Erythroblast (primary cell): ENCODE data around the gene ATAT1.
"Not testable (repeated sequence)": the region's sequence is repeated elsewhere in the genome, so short reads cannot be mapped to it uniquely, and the experiment has no call there.

Source experiments
- DNase-seq, 2 experiments: peaks; one replicate each; lab custom pipeline; 2025; lab: John Stamatoyannopoulos, UW
- GATA1 ChIP-seq: IDR thresholded peaks from 2 replicates; pipeline ENCODE4 v1.6.1; 2011; ENCODE audit warnings: low read depth, mild to moderate bottlenecking, control low read depth, low read length, moderate library complexity
- POLR2A ChIP-seq: IDR thresholded peaks from 2 replicates; pipeline ENCODE4 v1.6.1; 2011; ENCODE audit warnings: mild to moderate bottlenecking, low read length

Gene ATAT1

GRCh38 chr6:30651143-30651542 is 24.5 kb downstream of the ATAT1 start:
- TF ChIP-seq GATA1 (no peak), POLR2A (no peak)
- DNase-seq = no peak

GRCh38 chr6:30654798-30655742 is 28.4 kb downstream of the ATAT1 start:
- no peak for TF ChIP-seq GATA1
- TF ChIP-seq POLR2A = no peak
- no peak for DNase-seq

- DNase-seq = no peak
- TF ChIP-seq POLR2A (no peak), GATA1 (no peak)
Measured at GRCh38 chr6:30655743-30656094, 29.0 kb downstream of the ATAT1 start.

DNA sequence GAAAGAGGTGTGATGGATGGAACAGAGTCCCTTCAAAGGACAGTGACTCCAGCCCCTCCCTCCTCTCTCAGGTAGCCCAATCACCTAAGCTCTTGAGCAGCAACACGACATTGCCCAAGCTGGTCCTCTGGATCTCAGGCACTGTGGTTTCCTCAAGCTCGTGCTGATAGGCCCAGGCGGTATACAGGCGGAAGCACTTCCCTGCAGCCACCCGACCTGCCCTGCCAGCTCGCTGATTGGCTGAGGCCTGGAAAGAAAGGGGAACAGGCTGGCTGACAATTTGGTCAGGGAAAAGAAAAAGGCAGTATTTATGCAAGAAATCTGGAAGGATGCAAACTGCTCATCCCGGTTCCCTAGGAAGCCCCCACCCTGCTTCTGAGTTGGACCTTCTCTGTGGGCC is 29.8 kb downstream of the ATAT1 start:
- no peak for TF ChIP-seq GATA1
- no peak for TF ChIP-seq POLR2A
- DNase-seq = no peak

DNA sequence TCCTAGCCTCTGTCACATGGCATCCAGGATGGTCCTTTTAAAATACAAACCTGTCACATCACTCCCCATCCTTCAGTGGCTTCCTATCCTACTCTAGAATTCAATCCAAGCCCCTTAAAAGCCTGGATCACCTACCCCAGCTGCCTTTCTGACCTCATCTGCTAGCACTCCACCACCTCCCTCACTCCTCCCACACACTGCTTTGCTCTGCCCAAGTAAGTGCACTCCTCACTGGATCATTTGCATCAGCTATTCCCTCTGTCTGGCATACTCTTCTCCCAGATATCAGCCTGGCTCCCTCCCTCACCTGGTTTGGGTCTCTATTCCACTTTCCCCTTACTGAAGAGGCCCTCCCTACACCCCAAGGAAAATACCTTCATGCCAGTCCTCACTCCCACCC is 30.8 kb downstream of the ATAT1 start:
- DNase-seq = no peak
- TF ChIP-seq GATA1 = no peak
- no peak for TF ChIP-seq POLR2A

DNA sequence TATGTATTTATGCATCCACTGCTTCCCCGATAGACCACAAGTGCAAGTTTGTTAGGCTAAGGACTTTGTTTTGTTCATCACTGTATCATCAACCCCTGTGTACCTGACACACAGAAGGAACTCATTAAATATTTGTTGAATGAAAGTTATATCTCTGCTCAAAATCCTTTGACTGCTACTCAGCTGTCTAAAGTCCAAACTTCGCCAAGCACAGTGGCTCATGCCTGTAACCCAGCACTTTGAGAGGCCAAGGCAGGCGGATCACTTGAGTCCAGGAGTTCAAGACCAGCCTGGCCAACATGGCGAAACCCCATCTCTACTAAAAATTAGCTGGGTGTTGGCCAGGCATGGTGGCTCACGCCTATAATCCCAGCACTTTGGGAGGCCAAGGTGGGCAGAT is 31.2 kb downstream of the ATAT1 start:
- DNase-seq = not testable (repeated sequence)

DNA sequence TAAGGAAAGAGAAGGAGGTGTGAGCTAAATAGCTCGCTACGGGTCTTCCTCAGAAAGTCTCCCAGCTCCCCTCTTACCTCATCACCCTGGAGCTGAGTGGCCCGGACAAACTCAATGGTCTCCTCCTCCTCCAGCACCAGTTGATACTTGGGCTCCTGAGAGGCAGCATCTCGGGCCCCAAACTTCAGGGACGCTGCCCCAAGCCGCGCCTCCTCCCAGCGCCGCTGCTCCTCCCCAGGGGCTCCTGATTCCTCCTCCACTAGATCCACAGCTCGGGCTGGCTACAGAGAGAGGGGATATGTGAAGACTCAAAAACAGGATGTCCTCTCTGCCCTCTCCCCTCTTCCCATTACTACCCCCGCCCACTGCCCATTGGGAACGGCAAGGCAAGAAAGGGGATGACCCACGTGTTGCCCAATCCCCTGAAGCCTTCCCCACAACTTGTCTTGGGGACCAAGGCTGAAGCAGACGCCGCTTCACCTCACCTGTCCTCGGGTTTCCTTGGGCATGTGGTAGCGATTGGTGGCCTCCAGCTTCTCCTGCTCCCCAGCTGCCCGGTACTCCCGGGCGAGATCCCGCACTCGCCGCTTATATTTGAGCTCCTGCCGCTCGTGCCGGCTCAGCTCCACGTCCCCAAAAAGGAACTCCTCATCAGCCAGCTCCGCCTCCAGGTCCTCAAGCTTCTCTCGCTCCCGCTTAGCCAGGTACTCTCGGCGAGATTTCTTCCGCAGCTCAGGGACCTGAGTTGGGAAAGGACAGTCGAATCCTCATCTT is 38.5 kb downstream of the ATAT1 start:
- no peak for DNase-seq
- no peak for TF ChIP-seq POLR2A
- TF ChIP-seq GATA1 = no peak

DNA sequence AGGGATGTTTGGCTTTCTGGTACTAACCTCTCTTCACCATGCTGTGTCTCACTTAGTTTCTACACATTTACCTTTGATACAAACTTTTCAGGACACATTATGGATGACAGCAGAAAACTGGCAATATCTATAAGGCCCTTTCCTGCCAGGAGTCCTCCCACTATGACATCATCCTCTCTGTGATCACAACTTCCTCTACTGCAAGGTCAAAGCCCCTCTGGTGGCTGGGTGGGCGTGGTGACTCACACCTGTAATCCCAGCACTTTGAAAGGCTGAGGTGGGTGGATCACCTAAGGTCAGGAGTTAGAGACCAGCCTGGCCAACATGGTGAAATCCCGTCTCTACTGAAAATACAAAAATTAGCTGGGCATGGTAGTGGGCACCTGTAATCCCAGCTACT is 39.6 kb downstream of the ATAT1 start:
- DNase-seq = not testable (repeated sequence)

- no peak for DNase-seq
- TF ChIP-seq GATA1 = no peak
- TF ChIP-seq POLR2A = no peak
Measured at GRCh38 chr6:30670760-30671527, 44.3 kb downstream of the ATAT1 start.

DNA sequence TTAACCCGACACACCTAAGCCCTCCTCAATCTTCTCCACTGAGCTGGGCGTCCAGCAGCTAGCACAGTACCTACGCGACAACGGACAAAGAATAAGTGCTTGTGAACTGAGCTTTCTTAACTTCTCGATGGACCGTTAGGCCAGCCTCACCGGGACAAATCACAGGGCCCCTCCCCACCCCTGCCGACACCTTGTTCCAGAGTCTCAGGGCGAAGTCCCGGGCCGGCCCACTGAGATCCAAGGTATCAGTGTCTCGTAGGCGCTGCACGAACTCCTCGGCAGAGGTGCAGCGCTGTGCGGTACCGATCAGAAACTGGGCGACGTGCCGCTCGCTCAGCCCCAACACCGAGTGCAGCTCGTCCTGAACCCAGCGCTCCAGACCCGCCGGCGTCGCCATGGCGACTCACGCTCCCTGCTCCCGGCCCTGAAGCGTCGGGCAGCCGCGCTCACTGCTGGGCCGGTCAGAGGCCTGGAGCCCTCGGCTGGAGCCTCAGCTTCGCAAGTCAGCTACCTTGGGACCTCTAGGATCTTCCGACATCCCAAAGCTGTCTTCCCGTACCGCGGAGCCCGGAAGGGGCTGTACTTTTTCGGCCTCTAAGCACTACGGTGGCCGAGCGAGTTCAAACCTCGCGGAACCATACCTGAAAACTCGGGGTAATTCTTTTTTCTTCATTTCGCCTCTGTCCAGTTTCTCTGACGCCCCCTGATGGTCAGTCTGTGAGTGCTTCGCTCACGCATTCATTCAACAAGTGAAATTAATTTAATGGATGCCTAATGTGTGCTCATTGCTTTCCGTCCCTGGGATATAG is 46.0 kb downstream of the ATAT1 start, which contains the start of gene DHX16:
Gene DHX16 (minus strand): TSS at position 562 of the 809 bp plus-strand sequence. CDS start 165 bp downstream, at position 397.
- TF ChIP-seq POLR2A = peak; percentile 72
- TF ChIP-seq GATA1 = no peak
- peak; percentile 97 for DNase-seq

DNA sequence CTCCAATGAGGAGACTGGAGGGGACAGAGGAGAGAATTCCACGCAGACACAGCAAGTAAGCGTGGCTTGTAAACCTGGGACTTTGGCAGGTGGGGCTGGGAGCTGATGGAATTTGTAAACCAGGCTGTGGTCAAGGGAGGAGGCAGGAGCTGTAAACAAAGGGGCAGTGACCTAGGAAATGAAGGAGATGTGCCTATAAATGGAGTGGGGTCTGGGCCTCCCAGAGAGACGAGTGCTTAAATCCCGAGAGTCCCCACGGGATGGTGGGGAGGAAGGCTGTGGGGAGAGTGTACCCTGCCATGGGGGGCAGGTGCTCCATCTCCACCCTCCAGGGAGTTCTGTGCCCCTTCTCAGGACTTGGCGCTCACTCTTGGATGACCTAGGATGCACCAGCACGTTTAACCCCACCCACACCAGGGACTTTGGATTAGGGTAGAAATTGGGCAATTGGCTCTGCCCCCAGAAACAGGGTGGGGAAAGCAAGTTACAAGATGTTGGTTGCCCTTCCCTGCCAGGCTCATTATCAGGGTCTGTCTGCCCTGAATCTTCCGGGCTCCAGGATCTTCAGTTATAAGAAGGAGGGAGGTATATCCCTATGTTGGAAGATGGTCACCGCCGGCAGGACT is 50.1 kb downstream of the ATAT1 start:
- TF ChIP-seq GATA1 = no peak
- TF ChIP-seq POLR2A = no peak
- no peak for DNase-seq

DNA sequence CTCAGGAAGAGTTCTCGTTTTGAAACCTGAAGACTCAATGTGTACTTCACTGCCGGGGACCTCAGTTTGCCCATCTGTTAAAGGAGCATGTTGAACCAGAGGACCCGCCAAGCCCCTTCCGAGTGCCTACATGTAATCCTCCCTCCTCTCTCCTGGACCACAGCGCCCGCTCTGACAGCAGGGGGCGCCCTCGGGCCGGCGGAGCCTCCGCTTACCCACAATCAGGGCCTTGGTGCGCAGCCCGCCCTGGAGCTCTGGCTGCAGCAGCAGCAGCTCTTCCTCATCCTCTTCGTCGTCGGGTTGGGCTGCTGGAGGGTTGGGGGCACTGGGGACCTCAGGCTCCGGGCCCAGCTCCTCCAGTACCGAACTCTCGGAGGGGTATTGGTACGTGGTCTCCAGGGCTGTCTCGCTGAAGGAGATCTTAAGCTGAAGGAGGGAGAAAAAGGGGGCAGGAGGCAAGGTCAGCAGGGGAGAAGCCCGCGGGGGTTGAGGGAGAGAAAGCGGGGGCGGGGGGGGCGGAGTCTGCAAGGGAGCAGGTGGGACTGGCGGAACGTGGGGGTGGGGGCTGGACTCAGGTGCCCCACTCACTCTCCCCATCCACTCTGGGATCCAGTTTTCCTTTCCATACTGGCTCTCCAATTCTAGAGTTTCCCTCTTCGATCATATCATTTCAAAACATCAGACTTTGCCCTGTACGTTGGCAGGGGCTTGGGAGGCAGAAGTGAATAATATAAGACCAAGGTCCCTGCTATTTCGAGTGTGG is 52.5 kb downstream of the ATAT1 start:
- peak; percentile 84 to 92 for DNase-seq
- no peak for TF ChIP-seq GATA1
- no peak for TF ChIP-seq POLR2A
